HepG2 (cell line): ENCODE data around the gene ST6GALNAC2. TPM values are rescaled to one million over a fixed set of nuclear protein-coding genes. Genes with fewer than 3 reads are reported as not detected.
A peak's percentile ranks its signal among the peaks of the same experiment; 100 is the strongest.

Source experiments
- AGO1 ChIP-seq: fragments of 200-400 bp; formaldehyde crosslinking; IDR thresholded peaks from 2 replicates; pipeline ENCODE4 v1.6.1; 2017; ENCODE audit warnings: mild to moderate bottlenecking, low read depth, low read length, moderate library complexity; ENCODE audit not compliant: poor library complexity, severe bottlenecking
- ARNT ChIP-seq: fragments of 450-650 bp; IDR thresholded peaks from 2 replicates; pipeline ENCODE4 v1.6.1; 2017
- ASH2L ChIP-seq: fragments of 300-600, 200-600 bp; sonication (generic); IDR thresholded peaks from 2 replicates; pipeline ENCODE4 v1.7.0; 2017; ENCODE audit warnings: low read depth, mild to moderate bottlenecking, moderate library complexity, mixed read lengths, low read length; ENCODE audit not compliant: insufficient read length
- CTCF ChIP-seq: sonication (generic); formaldehyde crosslinking; IDR thresholded peaks from 2 replicates; pipeline ENCODE4 v1.5.0; 2020; ENCODE audit warnings: mild to moderate bottlenecking, missing genetic modification reagents, moderate library complexity
- FOSL2 ChIP-seq: sonication (generic); formaldehyde crosslinking; IDR thresholded peaks from 2 replicates; pipeline ENCODE4 v1.4.0; 2020; ENCODE audit warnings: missing genetic modification reagents
- HNRNPL ChIP-seq: fragments of 200-400 bp; formaldehyde crosslinking; IDR thresholded peaks from 2 replicates; pipeline ENCODE4 v1.6.1; 2017; ENCODE audit warnings: mild to moderate bottlenecking, low read depth, low read length
- MEF2D ChIP-seq: sonication (generic); formaldehyde crosslinking; IDR thresholded peaks from 2 replicates; pipeline ENCODE4 v1.5.1; 2020; ENCODE audit warnings: mild to moderate bottlenecking, missing genetic modification reagents
- MIER2 ChIP-seq: IDR thresholded peaks from 2 replicates; pipeline ENCODE4 v1.6.1; 2016; ENCODE audit warnings: missing biosample characterization, missing genetic modification reagents
- NFKBIZ ChIP-seq: IDR thresholded peaks from 2 replicates; pipeline ENCODE4 v1.6.1; 2018; ENCODE audit warnings: missing genetic modification reagents, missing compliant biosample characterization
- PAF1 ChIP-seq: IDR thresholded peaks from 2 replicates; pipeline ENCODE4 v1.6.1; 2016; ENCODE audit warnings: missing genetic modification reagents, missing compliant biosample characterization
- SMARCE1 ChIP-seq: fragments of 450-650 bp; IDR thresholded peaks from 2 replicates; pipeline ENCODE4 v1.6.1; 2017; ENCODE audit warnings: borderline replicate concordance
- SP1 ChIP-seq, 2 experiments: fragments of 450-650 bp in 1 of 2; sonication (generic) in 1 of 2; formaldehyde crosslinking in 1 of 2; IDR thresholded peaks; 2 replicates each; pipeline versions ENCODE4 v1.4.0 to v1.6.1; 2016 to 2020; ENCODE audit warnings: missing genetic modification reagents in 1 of 2
- TMF1 ChIP-seq: sonication (generic); formaldehyde crosslinking; IDR thresholded peaks from 2 replicates; pipeline ENCODE4 v1.8.1; 2022; ENCODE audit warnings: low read depth, missing genetic modification reagents
- ZNF121 ChIP-seq: sonication (generic); formaldehyde crosslinking; IDR thresholded peaks from 2 replicates; pipeline ENCODE4 v1.5.0; 2020; ENCODE audit warnings: mild to moderate bottlenecking, missing genetic modification reagents
- ZNF367 ChIP-seq: sonication (generic); formaldehyde crosslinking; IDR thresholded peaks from 2 replicates; pipeline ENCODE4 v1.4.0; 2020; ENCODE audit warnings: missing genetic modification reagents, borderline replicate concordance
- ZNF503 ChIP-seq: sonication (generic); formaldehyde crosslinking; IDR thresholded peaks from 2 replicates; pipeline ENCODE4 v1.4.0; 2020; ENCODE audit warnings: missing genetic modification reagents
- ZNF552 ChIP-seq: sonication (generic); formaldehyde crosslinking; IDR thresholded peaks from 2 replicates; pipeline ENCODE4 v1.9.0; 2022; ENCODE audit warnings: missing genetic modification reagents, mild to moderate bottlenecking, borderline replicate concordance
- ZNF557 ChIP-seq: sonication (generic); formaldehyde crosslinking; IDR thresholded peaks from 2 replicates; pipeline ENCODE4 v1.4.0; 2020; ENCODE audit warnings: missing genetic modification reagents
- ZNF574 ChIP-seq: sonication (generic); formaldehyde crosslinking; IDR thresholded peaks from 2 replicates; pipeline ENCODE4 v1.4.0; 2020; ENCODE audit warnings: missing genetic modification reagents
- ZNF576 ChIP-seq: sonication (generic); formaldehyde crosslinking; IDR thresholded peaks from 2 replicates; pipeline ENCODE4 v1.4.0; 2020; ENCODE audit warnings: mild to moderate bottlenecking, missing genetic modification reagents
- ZNF660 ChIP-seq: sonication (generic); formaldehyde crosslinking; IDR thresholded peaks from 2 replicates; pipeline ENCODE4 v1.5.1; 2020; ENCODE audit warnings: mild to moderate bottlenecking, low read depth, missing genetic modification reagents, borderline replicate concordance
- polyA plus RNA-seq, 8 experiments: library from polyadenylated mRNA; depleted of rRNA in 3 of 8; stranded (reverse) in 7 of 8; unstranded in 1 of 8; fragments of >200 nt; fragmentation: Illumina TruSeq in 4 of 8; extraction: Trizol in 4 of 8; gene quantifications; 2 replicates each; pipeline versions ENCODE4 v1.2.1 to v1.2.3, GENCODE V29; 2011 to 2016; ENCODE audit warnings: low read depth in 4 of 8, missing spikeins in 1 of 8, mixed read lengths in 1 of 8; ENCODE audit not compliant: insufficient read depth in 1 of 8
- total RNA-seq, 5 experiments: library from RNA; depleted of rRNA; stranded (reverse); fragments of >200 nt; fragmentation: Illumina TruSeq; extraction: Trizol; gene quantifications; 2 replicates each; pipeline ENCODE4 v1.2.3, GENCODE V29; 2016; ENCODE audit warnings: low read depth in 1 of 5
- TF ChIP-seq, protein P1 (sequence below): sonication (generic); formaldehyde crosslinking; IDR thresholded peaks from 2 replicates; pipeline ENCODE4 v1.4.0; 2020; ENCODE audit warnings: missing genetic modification reagents

The ST6GALNAC2 gene
- total and polyA plus RNA-seq, 2 of the 13 experiments (the other 11 are each of a cell fraction or from before 2014, with no cell fraction given), result 0.12 to 0.49 TPM

GRCh38 chr17:76569607-76570279 is 15.9 kb downstream of the ST6GALNAC2 start (continued):
- no peak for TF ChIP-seq SMARCE1
- peak; percentile 99 for TF ChIP-seq HNRNPL
- TF ChIP-seq SP1 (IDR thresholded peaks at IDR 0.05), result no peak
- TF ChIP-seq SP1 (CRISPR knock-in tag; IDR thresholded peaks at IDR 0.05), result 0 out of 2 replicates have a peak, but pooled peaks have one; percentile 31
- no peak for TF ChIP-seq PAF1 (CRISPR knock-in tag)
- no peak for TF ChIP-seq MEF2D (CRISPR knock-in tag)
- TF ChIP-seq ARNT, result no peak
- TF ChIP-seq TMF1 (CRISPR knock-in tag), result 0 out of 2 replicates have a peak, but pooled peaks have one; percentile 8
- TF ChIP-seq ZNF367, result no peak
- no peak for TF ChIP-seq ZNF503 (CRISPR knock-in tag)
- TF ChIP-seq ASH2L, result peak; percentile 55
- no peak for TF ChIP-seq ZNF576 (CRISPR knock-in tag)
- TF ChIP-seq, protein P1, sequence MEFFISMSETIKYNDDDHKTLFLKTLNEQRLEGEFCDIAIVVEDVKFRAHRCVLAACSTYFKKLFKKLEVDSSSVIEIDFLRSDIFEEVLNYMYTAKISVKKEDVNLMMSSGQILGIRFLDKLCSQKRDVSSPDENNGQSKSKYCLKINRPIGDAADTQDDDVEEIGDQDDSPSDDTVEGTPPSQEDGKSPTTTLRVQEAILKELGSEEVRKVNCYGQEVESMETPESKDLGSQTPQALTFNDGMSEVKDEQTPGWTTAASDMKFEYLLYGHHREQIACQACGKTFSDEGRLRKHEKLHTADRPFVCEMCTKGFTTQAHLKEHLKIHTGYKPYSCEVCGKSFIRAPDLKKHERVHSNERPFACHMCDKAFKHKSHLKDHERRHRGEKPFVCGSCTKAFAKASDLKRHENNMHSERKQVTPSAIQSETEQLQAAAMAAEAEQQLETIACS, result no peak
- peak; percentile 53; the same call in 1 of the 2 replicates for TF ChIP-seq ZNF574
- 0 out of 2 replicates have a peak, but pooled peaks have one; percentile 9 for TF ChIP-seq MIER2 (CRISPR knock-in tag)
- 0 out of 2 replicates have a peak, but pooled peaks have one; percentile 25 for TF ChIP-seq ZNF121 (CRISPR knock-in tag)
- no peak for TF ChIP-seq ZNF552
- no peak for TF ChIP-seq ZNF660 (CRISPR knock-in tag)
- TF ChIP-seq CTCF, result peak; percentile 38; the same call in 1 of the 2 replicates
- no peak for TF ChIP-seq ZNF557 (CRISPR knock-in tag)
- peak; percentile 64 for TF ChIP-seq AGO1
- peak; percentile 49 for TF ChIP-seq FOSL2 (CRISPR knock-in tag)
- TF ChIP-seq NFKBIZ (CRISPR knock-in tag), result 0 out of 2 replicates have a peak, but pooled peaks have one; percentile 64
